Endodermal cell (in vitro differentiated cells): ENCODE measurements around the gene PLPPR4. TPM values are rescaled to one million over a fixed set of nuclear protein-coding genes. Genes with fewer than 3 reads are reported as not detected.

ENCODE experiments used
- DNase-seq: peaks from one replicate; pipeline ENCODE4 v3.0.0-alpha.2; 2017
- H3K27ac ChIP-seq: 2 replicates; pipeline ENCODE4 v1.5.1; 2013; ENCODE audit warnings: mild to moderate bottlenecking, low read depth, low read length, moderate library complexity
- H3K27me3 ChIP-seq: 2 replicates; pipeline ENCODE4 v1.6.1; 2013; ENCODE audit warnings: mild to moderate bottlenecking, low read length, moderate library complexity; ENCODE audit not compliant: insufficient read depth, control insufficient read depth, poor library complexity, severe bottlenecking
- H3K36me3 ChIP-seq: 2 replicates; pipeline ENCODE4 v1.7.0; 2013; ENCODE audit warnings: mild to moderate bottlenecking, low read length, moderate library complexity; ENCODE audit not compliant: control insufficient read depth, insufficient read depth
- H3K4me1 ChIP-seq: one replicate; pipeline ENCODE4 v1.7.0; 2013; ENCODE audit warnings: low read length; ENCODE audit not compliant: control insufficient read depth, insufficient read depth
- H3K4me3 ChIP-seq: 2 replicates; pipeline ENCODE4 v1.5.1; 2013; ENCODE audit warnings: mild to moderate bottlenecking, low read length, moderate library complexity
- H3K9ac ChIP-seq: 2 replicates; pipeline ENCODE4 v1.6.1; 2013; ENCODE audit warnings: mild to moderate bottlenecking, low read length, moderate library complexity; ENCODE audit not compliant: poor library complexity, severe bottlenecking; ENCODE audit errors: extremely low read depth
- H3K9me3 ChIP-seq: 2 replicates; pipeline ENCODE4 v1.6.1; 2013; ENCODE audit warnings: mild to moderate bottlenecking, low read length, moderate library complexity; ENCODE audit not compliant: control insufficient read depth
- H3K27ac Mint-ChIP-seq: 2 replicates; pipeline ENCODE4 v1.8.0; 2020; ENCODE audit warnings: mixed read lengths
- H3K27me3 Mint-ChIP-seq: 2 replicates; pipeline ENCODE4 v1.8.0; 2021; ENCODE audit warnings: mild to moderate bottlenecking, mixed read lengths; ENCODE audit not compliant: insufficient read depth
- H3K36me3 Mint-ChIP-seq: 2 replicates; pipeline ENCODE4 v1.8.0; 2020; ENCODE audit warnings: low read depth, mixed read lengths
- H3K4me1 Mint-ChIP-seq: 2 replicates; pipeline ENCODE4 v1.8.0; 2020; ENCODE audit warnings: mixed read lengths
- H3K4me3 Mint-ChIP-seq: 2 replicates; pipeline ENCODE4 v1.8.0; 2020; ENCODE audit warnings: mild to moderate bottlenecking, moderate library complexity, mixed read lengths
- H3K9me3 Mint-ChIP-seq: 2 replicates; pipeline ENCODE4 v1.8.0; 2020; ENCODE audit warnings: mild to moderate bottlenecking, mixed read lengths
- WGBS, 2 experiments: methylation state at CpG; one replicate each; pipeline versions ENCODE4 v1.1.5 to v1.1.7; 2013; ENCODE audit warnings: missing lambda C conversion rate in 2 of 2, mixed read lengths in 1 of 2; ENCODE audit not compliant: insufficient coverage in 1 of 2, insufficient read length in 1 of 2; 5-methylcytosine and 5-hydroxymethylcytosine counted together
- total RNA-seq, 2 donors: library from RNA; stranded (reverse); fragmentation: NEBNext Ultra II Directional in 1 of 2; extraction: Animal tissue kit (Norgen Biotek cat#: 25700) in 1 of 2; gene quantifications; 2 replicates in 1 of 2; 3 replicates in 1 of 2; pipeline ENCODE4 v1.2.1, GENCODE V29; 2021
- TF ChIP-seq, protein P1 (sequence below): fragments of 200-600 bp; sonication (generic); conservative IDR thresholded peaks from 2 replicates; pipeline ENCODE4 v1.5.0; 2021; ENCODE audit warnings: antibody characterized with exemption, mild to moderate bottlenecking

The PLPPR4 gene
- total RNA-seq, 2 donors from 2014 or later: 0.20 TPM; not detected in 1

DNA sequence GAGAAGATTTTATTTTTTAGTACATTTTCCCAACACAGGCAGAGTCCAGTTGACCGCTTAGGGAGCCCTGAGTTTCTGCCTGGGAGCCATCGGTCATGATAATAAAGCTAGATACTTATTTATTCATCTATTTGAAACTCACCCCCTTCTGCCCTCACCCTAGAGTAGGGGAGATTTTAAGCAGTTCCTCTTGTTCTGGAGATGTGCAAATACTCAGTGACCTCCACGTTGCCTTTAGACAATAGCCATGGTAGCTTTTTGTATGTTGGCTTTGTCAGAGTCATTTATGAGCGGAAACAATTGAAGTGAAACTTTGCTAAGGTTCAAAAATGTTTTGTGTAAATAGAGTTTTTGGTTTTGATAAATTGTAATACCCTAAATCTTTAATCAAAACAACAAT, 45.7 kb upstream of the PLPPR4 start:
- H3K9ac ChIP-seq: no peak overlapping the region
- no peaks in the 10 kb centered on the region for H3K4me1 ChIP-seq
- no peaks in the 10 kb centered on the region for H3K36me3 ChIP-seq
- no peak overlapping the region for H3K27ac ChIP-seq
- TF ChIP-seq, protein P1, sequence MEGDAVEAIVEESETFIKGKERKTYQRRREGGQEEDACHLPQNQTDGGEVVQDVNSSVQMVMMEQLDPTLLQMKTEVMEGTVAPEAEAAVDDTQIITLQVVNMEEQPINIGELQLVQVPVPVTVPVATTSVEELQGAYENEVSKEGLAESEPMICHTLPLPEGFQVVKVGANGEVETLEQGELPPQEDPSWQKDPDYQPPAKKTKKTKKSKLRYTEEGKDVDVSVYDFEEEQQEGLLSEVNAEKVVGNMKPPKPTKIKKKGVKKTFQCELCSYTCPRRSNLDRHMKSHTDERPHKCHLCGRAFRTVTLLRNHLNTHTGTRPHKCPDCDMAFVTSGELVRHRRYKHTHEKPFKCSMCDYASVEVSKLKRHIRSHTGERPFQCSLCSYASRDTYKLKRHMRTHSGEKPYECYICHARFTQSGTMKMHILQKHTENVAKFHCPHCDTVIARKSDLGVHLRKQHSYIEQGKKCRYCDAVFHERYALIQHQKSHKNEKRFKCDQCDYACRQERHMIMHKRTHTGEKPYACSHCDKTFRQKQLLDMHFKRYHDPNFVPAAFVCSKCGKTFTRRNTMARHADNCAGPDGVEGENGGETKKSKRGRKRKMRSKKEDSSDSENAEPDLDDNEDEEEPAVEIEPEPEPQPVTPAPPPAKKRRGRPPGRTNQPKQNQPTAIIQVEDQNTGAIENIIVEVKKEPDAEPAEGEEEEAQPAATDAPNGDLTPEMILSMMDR: no peak
- Mint-ChIP-seq H3K4me1 (peaks cover 14% of the 10 kb centered on the region), H3K27ac (no peak overlapping the region), H3K4me3 (no peak overlapping the region), H3K27me3 (peaks cover 92% of the 10 kb centered on the region), H3K36me3 (no peaks in the 10 kb centered on the region), H3K9me3 (peaks cover 14% of the 10 kb centered on the region)
- H3K4me3 ChIP-seq: no peak overlapping the region
- H3K27me3 ChIP-seq: peaks cover 87% of the 10 kb centered on the region
- DNase-seq: no peak
- 17 to 89% methylated on average over 1 to 4 of the region's 4 CpGs for WGBS, 2 experiments
- peaks cover 25% of the 10 kb centered on the region for H3K9me3 ChIP-seq

- Mint-ChIP-seq H3K36me3 (no peaks in the 10 kb centered on the region), H3K4me1 (peaks cover 14% of the 10 kb centered on the region), H3K27me3 (peaks cover 96% of the 10 kb centered on the region), H3K4me3 (no peak overlapping the region), H3K27ac (no peak overlapping the region), H3K9me3 (peaks cover 14% of the 10 kb centered on the region)
- TF ChIP-seq, protein P1: no peak
- no peak overlapping the region for H3K9ac ChIP-seq
- no peaks in the 10 kb centered on the region for H3K36me3 ChIP-seq
- H3K27me3 ChIP-seq: peaks cover 91% of the 10 kb centered on the region
- no peak overlapping the region for H3K4me3 ChIP-seq
- H3K9me3 ChIP-seq: peaks cover 25% of the 10 kb centered on the region
- H3K27ac ChIP-seq: no peak overlapping the region
- no peak for DNase-seq
- H3K4me1 ChIP-seq: no peaks in the 10 kb centered on the region
Measured at GRCh38 chr1:99218999-99219398, 45.3 kb upstream of the PLPPR4 start.

DNA sequence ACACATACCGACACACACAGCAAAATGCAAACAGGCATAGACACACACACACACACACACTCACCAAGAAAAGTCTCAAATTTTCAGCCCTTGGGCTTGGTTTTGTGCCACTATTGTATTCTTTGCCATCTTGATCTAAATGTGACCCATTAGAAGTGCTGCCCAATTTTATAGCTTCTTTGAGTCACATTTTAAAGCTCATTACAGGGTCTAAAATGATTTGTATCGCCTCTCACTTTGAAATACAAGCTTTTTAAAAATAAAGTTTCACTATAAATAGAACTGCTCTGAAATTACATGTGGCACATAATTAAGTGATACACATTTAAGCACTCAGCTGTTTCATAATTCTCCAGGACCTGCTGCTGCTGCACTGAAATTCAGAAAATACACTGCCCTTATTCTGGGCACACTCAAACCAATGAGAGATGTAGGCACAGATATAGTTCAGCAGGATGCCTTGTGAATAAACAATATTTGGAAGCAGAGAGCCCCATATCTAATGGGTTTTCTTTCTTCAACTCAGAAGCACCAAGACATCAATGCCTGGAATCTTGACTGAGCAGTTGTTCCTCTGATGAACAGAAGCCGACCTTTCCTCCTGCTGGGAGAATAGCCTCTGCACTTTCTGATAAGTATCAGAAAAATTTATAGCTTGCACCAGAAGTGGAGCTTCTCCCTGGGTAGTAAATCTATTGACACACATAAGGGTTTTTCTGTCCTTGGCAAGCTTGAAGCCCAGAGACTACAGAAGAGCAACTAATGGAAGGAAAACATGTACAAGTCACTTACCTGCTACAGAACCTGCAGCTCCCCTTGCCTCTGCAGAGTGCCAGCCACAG, 37.0 kb upstream of the PLPPR4 start:
- H3K27ac Mint-ChIP-seq: no peak overlapping the region
- peaks cover 61% of the 10 kb centered on the region for H3K27me3 ChIP-seq
- H3K36me3 ChIP-seq: no peaks in the 10 kb centered on the region
- H3K36me3 Mint-ChIP-seq: no peaks in the 10 kb centered on the region
- H3K9me3 Mint-ChIP-seq: no peaks in the 10 kb centered on the region
- no peak for DNase-seq
- no peak overlapping the region for H3K27ac ChIP-seq
- TF ChIP-seq, protein P1: no peak
- H3K4me1 Mint-ChIP-seq: no peaks in the 10 kb centered on the region
- H3K4me3 Mint-ChIP-seq: no peak overlapping the region
- H3K9ac ChIP-seq: no peak overlapping the region
- no peak overlapping the region for H3K4me3 ChIP-seq
- peaks cover 68% of the 10 kb centered on the region for H3K27me3 Mint-ChIP-seq
- 63 to 70% methylated on average over 1 to 3 of the region's 3 CpGs for WGBS, 2 experiments
- H3K4me1 ChIP-seq: no peaks in the 10 kb centered on the region
- H3K9me3 ChIP-seq: peaks cover 10% of the 10 kb centered on the region
